Activated naive CD8-positive, alpha-beta T cell (primary cell): ENCODE data around the gene BCAT1.

Experiments used
- H3K27ac Mint-ChIP-seq: one replicate; pipeline ENCODE4 v1.8.0; 2021; ENCODE audit warnings: mixed read lengths
- H3K27me3 Mint-ChIP-seq: one replicate; pipeline ENCODE4 v1.8.0; 2021; ENCODE audit warnings: mixed read lengths
- H3K36me3 Mint-ChIP-seq: one replicate; pipeline ENCODE4 v1.8.0; 2021; ENCODE audit warnings: mixed read lengths
- H3K4me1 Mint-ChIP-seq: one replicate; pipeline ENCODE4 v1.8.0; 2021; ENCODE audit warnings: low read depth, mixed read lengths
- H3K4me3 Mint-ChIP-seq: one replicate; pipeline ENCODE4 v1.8.0; 2021; ENCODE audit warnings: mild to moderate bottlenecking, mixed read lengths
- H3K9me3 Mint-ChIP-seq: one replicate; pipeline ENCODE4 v1.8.0; 2021; ENCODE audit warnings: low read depth, mixed read lengths

Gene BCAT1, protein sequence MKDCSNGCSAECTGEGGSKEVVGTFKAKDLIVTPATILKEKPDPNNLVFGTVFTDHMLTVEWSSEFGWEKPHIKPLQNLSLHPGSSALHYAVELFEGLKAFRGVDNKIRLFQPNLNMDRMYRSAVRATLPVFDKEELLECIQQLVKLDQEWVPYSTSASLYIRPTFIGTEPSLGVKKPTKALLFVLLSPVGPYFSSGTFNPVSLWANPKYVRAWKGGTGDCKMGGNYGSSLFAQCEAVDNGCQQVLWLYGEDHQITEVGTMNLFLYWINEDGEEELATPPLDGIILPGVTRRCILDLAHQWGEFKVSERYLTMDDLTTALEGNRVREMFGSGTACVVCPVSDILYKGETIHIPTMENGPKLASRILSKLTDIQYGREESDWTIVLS

DNA sequence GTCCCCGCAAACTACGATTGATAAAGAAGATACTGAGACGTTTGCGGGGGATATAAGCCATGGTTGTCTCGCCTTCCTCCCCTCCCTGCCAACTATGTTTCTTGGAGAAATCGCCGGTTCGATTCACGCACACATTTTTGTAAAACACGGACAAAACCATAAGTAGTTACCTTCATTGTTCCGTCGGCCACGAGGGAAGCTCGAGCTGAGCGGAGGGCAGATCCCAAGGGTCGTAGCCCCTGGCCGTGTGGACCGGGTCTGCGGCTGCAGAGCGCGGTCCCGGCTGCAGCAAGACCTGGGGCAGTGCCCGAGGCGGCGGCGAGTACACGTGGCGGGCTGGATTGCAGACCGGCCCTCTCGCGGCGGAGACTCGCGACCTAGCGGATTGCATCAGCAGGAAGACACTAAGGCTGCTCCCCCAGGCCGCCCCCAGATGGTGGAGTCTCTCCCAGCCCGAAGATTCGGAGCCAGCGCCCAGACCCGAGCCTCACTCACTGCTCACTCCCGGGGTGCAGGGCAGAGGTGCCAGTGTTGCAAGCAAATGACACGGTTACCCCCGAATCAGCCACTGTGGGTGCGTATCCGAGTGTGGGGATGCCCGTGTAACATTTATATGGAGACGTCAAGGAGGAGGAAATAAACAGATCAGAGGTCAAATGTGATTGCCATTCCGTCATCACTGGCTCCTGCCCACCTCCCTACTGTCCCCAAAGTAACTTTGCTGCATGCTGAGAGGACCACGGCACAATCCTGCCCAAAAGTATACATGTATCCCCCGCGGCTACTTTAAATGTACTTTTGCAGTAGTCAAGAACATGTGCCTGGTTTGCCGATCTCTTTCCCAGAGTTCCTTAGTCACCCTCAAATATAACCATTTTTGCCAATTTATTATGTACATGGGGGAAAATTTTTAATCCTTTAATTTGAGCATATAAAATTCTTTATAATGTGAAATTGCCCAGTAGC lies at the start of gene BCAT1:
BCAT1 (minus strand) TSS at position 345 of the 966 bp plus-strand sequence; CDS start at position 176, 169 bp downstream.
- Mint-ChIP-seq H3K27ac (peak within 1 kb of the TSS; percentile 98), H3K9me3 (no peaks in the 10 kb centered on the region), H3K4me3 (peak within 1 kb of the TSS; percentile 94), H3K36me3 (no peaks in the 10 kb centered on the region), H3K4me1 (peaks cover 32% of the 10 kb centered on the region), H3K27me3 (peaks cover 18% of the 10 kb centered on the region)

DNA sequence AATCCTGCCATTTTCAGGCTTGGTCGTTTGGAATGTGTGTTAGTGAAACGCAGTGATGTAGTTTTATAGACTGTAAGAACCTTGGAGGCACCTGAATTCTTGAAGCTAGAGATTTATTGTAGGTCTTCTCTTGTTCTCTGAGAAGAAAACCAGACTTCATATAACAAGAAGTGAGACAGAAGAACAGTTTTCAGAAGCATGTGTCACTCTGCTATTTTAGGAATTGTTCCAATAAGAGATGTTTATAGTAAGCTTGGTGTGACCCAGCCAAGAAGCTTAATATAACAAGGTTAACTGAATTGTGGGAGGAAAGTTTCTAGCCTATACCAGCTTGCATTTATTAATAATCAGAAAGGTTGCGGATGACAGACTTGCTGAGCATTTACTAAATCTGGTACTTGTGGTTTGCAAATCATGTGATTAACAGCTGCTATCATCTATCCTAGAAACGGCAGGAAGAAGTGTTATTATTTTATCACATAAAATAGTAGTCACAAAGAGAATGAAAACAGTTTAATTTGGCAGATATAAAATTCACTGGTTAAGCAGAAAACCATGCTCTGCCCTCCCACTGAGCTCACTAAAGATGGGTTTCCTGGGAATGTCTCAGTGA lies 49.2 kb upstream of the BCAT1 start:
- peaks cover 10% of the 10 kb centered on the region for H3K4me1 Mint-ChIP-seq
- no peaks in the 10 kb centered on the region for H3K9me3 Mint-ChIP-seq
- no peak overlapping the region for H3K27ac Mint-ChIP-seq
- H3K27me3 Mint-ChIP-seq, result peaks cover 2% of the 10 kb centered on the region
- H3K4me3 Mint-ChIP-seq, result no peak overlapping the region
- H3K36me3 Mint-ChIP-seq, result no peaks in the 10 kb centered on the region

DNA sequence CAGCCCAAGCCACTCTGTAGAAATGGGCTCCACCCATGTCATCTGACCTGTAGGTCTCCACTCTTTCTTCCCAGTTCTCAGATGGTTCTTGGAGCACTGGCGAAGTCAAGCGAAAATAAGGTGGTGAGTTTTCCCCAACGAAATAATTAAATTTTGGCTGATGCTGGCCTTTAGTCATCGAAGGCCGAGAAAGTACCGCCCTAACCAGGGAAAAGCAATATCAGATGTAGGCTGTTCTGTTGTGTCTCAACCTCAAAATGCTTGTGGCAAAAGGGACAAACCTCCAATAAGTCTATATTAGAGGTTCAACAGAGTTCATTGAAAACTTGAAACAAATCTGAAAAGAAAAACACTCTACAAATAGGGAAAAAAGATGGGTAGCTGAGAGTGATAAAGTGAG lies 48.6 kb upstream of the BCAT1 start:
- H3K4me3 Mint-ChIP-seq, result no peak overlapping the region
- no peaks in the 10 kb centered on the region for H3K9me3 Mint-ChIP-seq
- peaks cover 2% of the 10 kb centered on the region for H3K27me3 Mint-ChIP-seq
- peaks cover 10% of the 10 kb centered on the region for H3K4me1 Mint-ChIP-seq
- no peak overlapping the region for H3K27ac Mint-ChIP-seq
- H3K36me3 Mint-ChIP-seq, result no peaks in the 10 kb centered on the region

DNA sequence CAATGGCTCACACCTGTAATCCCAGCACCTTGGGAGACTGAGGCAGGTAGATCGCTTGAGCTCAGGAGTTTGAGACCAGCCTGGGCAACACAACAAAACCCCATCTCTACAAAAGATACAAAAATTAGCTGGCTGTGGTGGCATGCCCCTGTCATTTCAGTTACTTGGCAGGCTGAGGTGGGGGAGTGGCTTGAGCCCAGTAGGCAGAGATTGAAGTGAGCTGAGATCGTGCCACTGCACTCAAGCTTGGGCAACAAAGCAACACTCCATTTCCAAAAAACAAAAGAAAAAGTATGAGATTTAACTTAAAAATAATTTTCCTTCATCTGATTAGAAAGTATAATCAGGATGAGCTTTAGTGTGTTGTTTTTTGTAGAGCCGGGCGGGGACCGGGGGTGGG lies 47.9 kb upstream of the BCAT1 start:
- H3K27me3 Mint-ChIP-seq, result peaks cover 2% of the 10 kb centered on the region
- peaks cover 10% of the 10 kb centered on the region for H3K4me1 Mint-ChIP-seq
- no peak overlapping the region for H3K4me3 Mint-ChIP-seq
- no peak overlapping the region for H3K27ac Mint-ChIP-seq
- no peaks in the 10 kb centered on the region for H3K9me3 Mint-ChIP-seq
- H3K36me3 Mint-ChIP-seq, result no peaks in the 10 kb centered on the region

DNA sequence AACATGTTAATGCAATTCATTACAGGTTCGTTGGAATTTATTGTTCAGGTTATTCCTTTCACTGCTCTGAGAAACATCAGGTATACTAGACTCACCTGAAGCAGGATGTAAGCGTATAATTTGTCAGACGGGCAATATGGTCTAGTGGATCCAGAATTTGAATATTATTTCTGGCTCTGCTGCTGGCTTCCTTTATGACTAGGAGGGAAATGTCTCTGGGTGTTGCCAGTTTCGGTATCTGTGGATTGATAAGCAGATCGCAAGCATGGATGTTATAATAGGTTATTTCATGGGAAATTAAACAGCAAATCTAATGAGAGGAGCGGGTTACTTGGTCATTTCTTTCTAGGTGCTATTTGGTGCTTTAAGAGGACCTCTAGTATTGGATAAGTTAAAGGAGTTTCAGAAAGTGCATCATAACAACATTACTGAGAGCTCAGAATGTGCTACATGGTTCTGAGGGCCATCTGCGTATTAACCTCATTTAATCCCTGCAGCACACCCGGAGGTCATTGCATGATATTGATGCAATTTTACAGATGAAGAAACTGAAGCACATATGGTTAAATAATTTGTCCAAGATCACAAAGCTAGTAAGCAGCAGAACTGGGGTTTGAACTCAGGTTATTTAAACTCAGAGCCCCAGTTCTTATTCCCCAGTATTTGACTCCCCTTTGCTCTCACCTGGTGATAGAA lies 47.3 kb upstream of the BCAT1 start:
- no peak overlapping the region for H3K4me3 Mint-ChIP-seq

DNA sequence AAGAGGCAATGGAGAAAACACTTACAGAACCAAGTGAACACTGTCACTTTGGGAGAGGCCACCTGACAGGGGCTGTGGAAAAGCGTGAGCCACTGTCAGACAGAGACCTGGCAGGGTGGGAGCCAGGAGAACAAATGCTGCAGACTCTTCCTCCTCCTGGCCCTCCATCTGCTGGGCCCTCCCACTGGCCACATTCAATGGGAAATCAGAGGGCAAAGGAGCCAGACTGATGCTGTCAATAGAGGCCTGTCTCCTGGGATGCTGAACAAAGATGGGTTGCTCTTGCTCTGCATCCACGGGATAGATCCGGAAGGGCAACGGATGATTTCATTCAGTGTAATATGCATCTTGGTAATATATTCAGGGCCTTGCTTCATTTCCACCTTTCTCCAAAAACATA lies 44.9 kb upstream of the BCAT1 start:
- Mint-ChIP-seq H3K9me3 (no peaks in the 10 kb centered on the region), H3K4me3 (no peak overlapping the region), H3K27ac (no peak overlapping the region), H3K27me3 (no peaks in the 10 kb centered on the region), H3K36me3 (no peaks in the 10 kb centered on the region), H3K4me1 (peaks cover 10% of the 10 kb centered on the region)

More for the DNA sequence above, 47.3 kb upstream of the BCAT1 start:
- Mint-ChIP-seq H3K36me3 (no peaks in the 10 kb centered on the region), H3K27me3 (no peaks in the 10 kb centered on the region), H3K4me1 (peaks cover 10% of the 10 kb centered on the region), H3K27ac (no peak overlapping the region), H3K9me3 (no peaks in the 10 kb centered on the region)

DNA sequence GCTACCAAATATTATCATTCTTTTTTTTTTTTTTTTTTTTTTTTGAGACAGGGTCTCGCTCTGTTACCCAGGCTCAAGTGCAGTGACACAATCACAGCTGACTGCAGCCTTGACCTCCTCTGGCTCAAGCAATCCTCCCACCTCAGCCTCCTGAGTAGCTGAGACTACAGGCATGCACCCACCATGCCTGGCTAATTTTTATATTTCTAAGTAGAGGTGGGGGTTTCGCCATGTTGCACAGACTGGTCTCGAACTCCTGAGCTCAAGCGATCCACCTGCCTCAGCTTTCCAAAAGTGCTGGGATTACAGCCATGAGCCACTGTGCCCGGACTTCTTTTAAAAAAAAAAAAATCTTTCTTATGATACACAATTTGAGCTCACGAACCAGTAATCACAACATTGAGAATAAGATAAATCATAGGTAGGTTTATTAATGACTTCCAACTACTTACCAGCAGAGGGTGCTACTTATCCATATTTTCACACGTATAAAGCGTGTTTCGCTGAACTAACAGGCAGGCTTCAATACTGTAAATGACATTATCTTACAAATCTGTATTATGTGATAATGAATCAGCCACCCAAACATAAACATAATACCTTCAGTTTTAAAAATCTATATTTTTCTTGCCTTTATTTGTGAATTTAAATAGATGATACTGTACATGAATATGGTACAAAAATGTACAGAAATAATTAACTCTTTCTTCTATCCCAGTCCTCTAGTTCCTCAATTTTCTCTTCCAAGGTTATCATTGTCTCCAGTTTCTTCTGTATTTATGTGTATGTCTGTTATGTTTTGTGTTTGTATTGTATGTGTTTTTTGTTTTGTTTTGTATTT lies 42.5 kb upstream of the BCAT1 start:
- no peak overlapping the region for H3K4me3 Mint-ChIP-seq
- no peaks in the 10 kb centered on the region for H3K36me3 Mint-ChIP-seq
- H3K27ac Mint-ChIP-seq, result no peak overlapping the region
- no peaks in the 10 kb centered on the region for H3K27me3 Mint-ChIP-seq
- H3K4me1 Mint-ChIP-seq, result no peaks in the 10 kb centered on the region
- H3K9me3 Mint-ChIP-seq, result no peaks in the 10 kb centered on the region

DNA sequence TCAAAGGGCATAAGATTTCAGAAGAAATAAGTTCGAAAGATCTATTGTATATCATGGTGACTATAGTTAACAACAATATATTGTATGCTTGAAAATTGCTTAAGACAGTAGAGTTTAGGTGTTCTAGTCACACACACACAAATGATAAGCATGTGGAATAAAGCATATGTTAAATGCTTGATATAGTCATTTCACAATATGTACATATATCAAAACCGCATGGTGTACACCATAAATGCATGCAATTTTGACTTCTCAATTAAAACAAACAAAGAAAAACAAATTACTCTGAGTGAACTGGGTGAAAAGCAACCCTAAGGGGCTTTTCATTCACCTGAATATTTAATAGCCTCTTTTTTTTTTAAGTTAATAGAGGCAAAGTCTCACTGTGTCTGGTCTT lies 40.3 kb upstream of the BCAT1 start:
- H3K27me3 Mint-ChIP-seq, result no peaks in the 10 kb centered on the region

DNA sequence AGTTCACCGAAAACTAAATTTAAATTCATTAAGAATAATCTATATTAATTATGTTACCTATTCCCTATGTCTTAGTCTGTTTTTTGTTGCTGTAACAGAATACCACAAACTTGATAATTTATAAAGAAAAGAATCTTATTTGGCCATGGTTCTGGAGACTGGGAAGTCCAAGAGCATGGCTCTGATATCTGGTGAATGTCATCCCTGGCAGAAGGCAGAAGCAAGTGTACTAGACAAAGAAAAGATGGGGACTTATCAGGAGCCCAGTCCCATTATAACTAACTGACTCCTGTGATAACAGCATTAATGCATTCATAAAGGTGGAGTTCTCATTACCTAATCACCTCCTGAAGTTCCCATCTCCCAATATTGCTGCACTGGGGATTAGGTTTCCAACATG lies 33.3 kb upstream of the BCAT1 start:
- Mint-ChIP-seq H3K4me3 (no peak overlapping the region), H3K4me1 (no peaks in the 10 kb centered on the region), H3K27ac (no peak overlapping the region), H3K36me3 (peaks cover 3% of the 10 kb centered on the region), H3K27me3 (no peaks in the 10 kb centered on the region), H3K9me3 (peaks cover 6% of the 10 kb centered on the region)

More for the DNA sequence above, 40.3 kb upstream of the BCAT1 start:
- Mint-ChIP-seq H3K9me3 (peaks cover under 1% of the 10 kb centered on the region), H3K4me3 (no peak overlapping the region), H3K27ac (no peak overlapping the region), H3K36me3 (no peaks in the 10 kb centered on the region), H3K4me1 (no peaks in the 10 kb centered on the region)

DNA sequence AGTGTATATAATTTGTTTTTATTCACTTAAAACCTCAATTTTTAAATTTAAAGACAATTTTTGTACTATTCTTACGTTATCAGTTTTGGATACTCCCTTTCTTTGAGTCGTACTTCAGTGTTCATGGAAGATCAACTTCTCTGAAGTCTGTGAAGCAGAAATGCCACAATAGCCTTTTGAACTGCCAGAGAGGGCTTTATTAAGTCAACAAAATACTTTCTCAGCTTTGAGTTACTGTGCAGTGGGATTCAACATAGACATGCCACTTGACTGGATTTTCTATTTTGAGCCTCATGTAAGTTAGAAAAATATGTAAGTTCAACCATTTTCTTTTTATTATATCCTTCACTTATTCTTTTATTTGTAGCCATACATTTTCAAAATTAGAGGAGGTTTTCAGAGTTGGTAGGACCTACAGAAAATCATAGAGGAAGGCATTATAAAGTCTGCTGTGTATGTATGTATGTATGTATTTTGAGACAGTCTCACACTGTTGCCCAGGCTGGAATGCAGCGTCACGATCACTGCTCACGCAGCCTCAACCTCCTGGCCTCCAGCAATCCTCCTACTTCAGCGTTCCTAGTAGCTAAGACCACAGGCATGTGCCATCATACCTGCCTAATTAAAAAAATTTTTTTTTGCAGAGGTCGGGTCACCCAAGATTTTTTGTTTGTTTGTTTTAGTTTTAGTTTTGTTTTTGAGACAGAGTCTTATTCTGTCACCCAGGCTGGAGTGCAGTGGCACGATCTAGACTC lies 31.3 kb upstream of the BCAT1 start:
- Mint-ChIP-seq H3K36me3 (peaks cover 3% of the 10 kb centered on the region), H3K9me3 (peaks cover 6% of the 10 kb centered on the region), H3K4me3 (no peak overlapping the region), H3K27me3 (no peaks in the 10 kb centered on the region), H3K4me1 (no peaks in the 10 kb centered on the region), H3K27ac (no peak overlapping the region)

DNA sequence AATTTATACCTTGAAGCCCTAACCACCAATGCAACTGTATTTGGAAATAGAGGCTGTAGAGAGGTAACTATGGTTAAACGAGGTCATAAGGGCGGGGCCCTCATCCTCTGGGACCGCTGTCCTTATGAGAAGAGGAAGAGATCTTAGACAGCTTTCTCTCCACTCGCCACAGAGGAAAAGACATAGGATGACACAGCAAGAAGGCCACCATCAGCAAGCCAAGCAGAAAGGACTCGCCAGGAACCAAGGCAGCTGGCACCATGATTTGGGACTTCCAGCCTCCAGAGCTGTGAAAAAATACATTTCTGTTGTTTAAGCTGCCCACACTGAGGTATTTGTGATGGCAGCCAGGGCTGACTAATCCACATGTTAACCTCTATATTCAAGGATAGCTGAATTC lies 30.4 kb upstream of the BCAT1 start:
- no peak overlapping the region for H3K27ac Mint-ChIP-seq
- H3K27me3 Mint-ChIP-seq, result no peaks in the 10 kb centered on the region
- no peak overlapping the region for H3K4me3 Mint-ChIP-seq
- peaks cover 3% of the 10 kb centered on the region for H3K36me3 Mint-ChIP-seq
- no peaks in the 10 kb centered on the region for H3K4me1 Mint-ChIP-seq
- H3K9me3 Mint-ChIP-seq, result peaks cover 6% of the 10 kb centered on the region

DNA sequence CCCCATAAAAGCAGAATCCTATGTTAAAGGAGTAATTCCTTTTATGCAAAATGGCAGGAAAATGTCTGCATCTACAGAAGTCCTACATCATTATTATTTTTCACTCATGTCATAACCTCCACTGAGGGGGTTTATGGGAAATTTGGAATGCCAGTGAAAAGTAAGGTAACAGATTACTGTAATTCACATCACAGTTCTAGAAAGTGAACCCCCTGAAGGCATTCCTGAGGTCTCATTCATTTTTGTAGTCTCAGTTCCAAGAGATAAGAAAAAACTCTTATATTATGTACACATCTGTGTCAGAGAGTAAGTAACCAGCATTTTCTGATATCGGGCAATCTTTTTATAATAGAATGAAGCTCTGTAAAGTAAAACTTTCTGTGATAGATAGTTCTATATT lies 28.8 kb upstream of the BCAT1 start:
- H3K36me3 Mint-ChIP-seq, result no peaks in the 10 kb centered on the region
- H3K9me3 Mint-ChIP-seq, result no peaks in the 10 kb centered on the region

DNA sequence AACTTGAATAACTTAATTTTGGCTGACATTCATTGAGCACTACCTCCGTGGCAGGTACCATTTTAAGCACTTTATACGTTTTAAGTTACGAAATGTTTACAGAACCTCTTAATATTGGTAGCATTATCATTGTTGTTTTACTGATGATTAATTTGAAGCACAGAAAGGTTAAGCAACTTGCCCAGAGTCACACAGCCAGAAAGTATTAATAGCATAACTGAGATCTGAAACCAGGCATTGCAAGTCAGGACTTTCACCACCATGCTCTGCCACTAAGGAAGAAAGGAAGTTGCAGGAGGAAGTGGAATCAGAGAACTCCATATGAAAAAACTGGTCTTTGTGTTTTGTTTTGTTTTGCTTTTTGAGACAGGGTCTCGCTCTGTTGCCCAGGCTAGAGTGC lies 28.2 kb upstream of the BCAT1 start:
- H3K9me3 Mint-ChIP-seq, result no peaks in the 10 kb centered on the region
- no peaks in the 10 kb centered on the region for H3K4me1 Mint-ChIP-seq
- no peak overlapping the region for H3K4me3 Mint-ChIP-seq
- H3K36me3 Mint-ChIP-seq, result no peaks in the 10 kb centered on the region
- H3K27ac Mint-ChIP-seq, result no peak overlapping the region
- peaks cover 2% of the 10 kb centered on the region for H3K27me3 Mint-ChIP-seq

More for the DNA sequence above, 28.8 kb upstream of the BCAT1 start:
- no peak overlapping the region for H3K27ac Mint-ChIP-seq
- no peaks in the 10 kb centered on the region for H3K27me3 Mint-ChIP-seq
- H3K4me3 Mint-ChIP-seq, result no peak overlapping the region
- no peaks in the 10 kb centered on the region for H3K4me1 Mint-ChIP-seq
